ES-I3 (cell line): ENCODE data around the gene LRRC42.

Experiments
- H3K36me3 ChIP-seq: 2 replicates; pipeline ENCODE4 v1.6.1; 2013; ENCODE audit warnings: mild to moderate bottlenecking, low read length, control low read depth, moderate library complexity; ENCODE audit not compliant: insufficient read depth
- H3K4me1 ChIP-seq: 2 replicates; pipeline ENCODE4 v1.6.1; 2013; ENCODE audit warnings: mild to moderate bottlenecking, control low read depth, low read length; ENCODE audit not compliant: insufficient read depth
- H3K9ac ChIP-seq: 2 replicates; pipeline ENCODE4 v1.6.1; 2013; ENCODE audit warnings: low read depth, mild to moderate bottlenecking, low read length, moderate library complexity
- H3K9me3 ChIP-seq: 2 replicates; pipeline ENCODE4 v1.6.1; 2013; ENCODE audit warnings: mild to moderate bottlenecking, low read length, moderate library complexity; ENCODE audit not compliant: control insufficient read depth, insufficient read depth

The LRRC42 gene, protein sequence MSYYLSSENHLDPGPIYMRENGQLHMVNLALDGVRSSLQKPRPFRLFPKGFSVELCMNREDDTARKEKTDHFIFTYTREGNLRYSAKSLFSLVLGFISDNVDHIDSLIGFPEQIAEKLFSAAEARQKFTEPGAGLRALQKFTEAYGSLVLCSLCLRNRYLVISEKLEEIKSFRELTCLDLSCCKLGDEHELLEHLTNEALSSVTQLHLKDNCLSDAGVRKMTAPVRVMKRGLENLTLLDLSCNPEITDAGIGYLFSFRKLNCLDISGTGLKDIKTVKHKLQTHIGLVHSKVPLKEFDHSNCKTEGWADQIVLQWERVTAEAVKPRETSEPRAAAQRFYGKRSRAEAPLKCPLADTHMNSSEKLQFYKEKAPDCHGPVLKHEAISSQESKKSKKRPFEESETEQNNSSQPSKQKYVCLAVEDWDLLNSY

DNA sequence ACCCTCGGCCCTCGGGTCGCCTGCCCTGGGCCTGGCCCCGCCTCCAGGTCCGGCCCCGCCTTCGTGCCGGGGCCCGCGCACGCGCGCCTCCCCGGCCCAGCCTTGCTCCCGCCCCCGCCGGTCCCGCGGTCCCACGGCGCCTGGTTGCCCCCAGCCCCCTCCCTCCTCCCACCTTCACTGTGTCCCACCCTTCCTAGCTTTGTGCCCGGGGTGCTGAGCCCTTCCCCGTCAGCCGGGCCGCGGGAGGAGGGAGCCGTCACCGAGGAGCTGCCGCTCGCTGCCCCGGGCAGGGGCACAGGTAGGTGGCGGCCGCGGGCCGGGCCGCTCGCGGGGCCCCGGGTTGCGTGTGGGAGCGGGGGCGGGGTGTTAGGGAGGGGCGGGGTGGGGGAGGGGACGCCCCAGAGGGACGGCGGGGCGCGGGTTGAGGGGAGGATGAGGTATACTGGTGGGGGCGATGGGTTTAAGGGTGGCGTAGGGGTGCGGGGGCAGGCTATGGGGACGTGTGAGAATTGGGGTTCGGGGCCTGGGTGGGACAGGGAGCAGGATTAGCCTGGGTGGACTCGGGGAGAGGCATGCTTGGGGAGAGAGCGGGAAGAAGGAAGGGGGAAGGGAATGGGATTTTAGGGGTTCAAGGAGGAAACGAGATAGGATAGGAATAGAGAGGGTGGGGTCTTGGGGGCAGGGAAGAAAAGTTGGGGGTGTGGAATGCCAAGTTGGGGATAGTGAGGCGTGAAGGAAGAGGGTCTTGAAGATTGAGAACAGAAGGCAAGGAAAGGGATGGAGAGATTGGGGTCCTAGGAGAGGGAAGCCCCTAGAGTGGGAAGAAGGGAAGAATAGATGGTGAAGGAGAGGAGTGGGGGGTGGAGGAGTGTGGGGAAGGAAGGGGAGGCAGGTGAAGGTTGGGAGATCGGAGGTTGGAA is at the start of gene LRRC42:
Gene LRRC42 (plus strand): TSS at position 99 of the 920 bp plus-strand sequence. CDS start 5,650 bp downstream, outside the sequence.
- peak within 1 kb of the TSS; percentile 91 for H3K9ac ChIP-seq
- peaks cover 21% of the 10 kb centered on the region; the same call in 1 of the 2 replicates for H3K4me1 ChIP-seq
- H3K9me3 ChIP-seq = no peaks in the 10 kb centered on the region
- no peaks in the 10 kb centered on the region; the same call in 1 of the 2 replicates for H3K36me3 ChIP-seq

DNA sequence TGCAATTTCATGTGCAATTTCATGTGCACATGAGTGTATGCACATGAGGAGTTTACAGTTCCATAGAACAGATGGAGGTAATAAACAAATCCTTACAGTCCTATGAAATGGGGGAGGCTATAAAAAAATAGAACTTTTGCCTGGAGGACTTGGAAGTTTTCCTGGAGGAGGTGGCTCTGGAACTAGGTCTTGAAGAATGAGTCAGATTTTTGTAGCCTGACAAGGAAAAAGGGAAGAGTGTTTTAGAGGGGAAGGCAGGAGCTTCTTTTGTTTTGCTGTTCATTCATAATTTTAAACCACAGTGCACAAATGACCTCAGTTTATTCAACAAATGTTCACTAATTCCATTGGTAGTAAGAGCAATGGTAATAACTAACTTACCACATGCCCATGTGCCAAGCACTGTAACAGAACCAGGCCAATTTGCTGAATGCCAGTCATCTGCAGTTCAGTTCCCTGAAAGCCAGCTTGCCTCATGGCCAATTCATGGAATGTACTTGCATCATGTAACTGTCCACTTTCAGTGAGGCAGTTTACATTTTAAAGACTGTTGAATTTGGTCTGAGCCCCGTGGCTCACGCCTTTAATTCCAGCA is 49.4 kb upstream of the LRRC42 start:
- no peak overlapping the region for H3K9ac ChIP-seq
- H3K4me1 ChIP-seq = no peaks in the 10 kb centered on the region
- no peaks in the 10 kb centered on the region for H3K36me3 ChIP-seq
- H3K9me3 ChIP-seq = no peaks in the 10 kb centered on the region

DNA sequence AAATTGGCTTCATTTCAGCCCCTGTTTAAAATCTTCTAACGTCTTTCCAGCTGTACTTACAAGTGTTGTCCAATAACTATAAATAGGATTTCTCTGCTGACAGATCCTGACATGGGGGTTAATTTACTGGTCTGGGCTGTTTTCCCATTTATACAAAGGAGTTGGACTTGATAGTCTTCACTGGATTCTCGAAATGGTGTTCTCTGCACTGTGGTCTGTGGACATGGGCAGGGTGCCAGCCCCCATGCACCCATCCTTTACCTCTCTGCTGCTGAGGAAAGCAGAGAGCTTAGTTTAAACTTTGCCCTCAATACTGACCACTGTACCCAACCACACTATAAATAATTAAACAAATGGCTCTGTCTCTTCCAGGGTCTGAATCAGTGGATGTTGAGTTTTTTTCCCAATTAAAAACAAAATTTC is 46.9 kb upstream of the LRRC42 start:
- Histone ChIP-seq H3K9ac (no peak overlapping the region), H3K36me3 (no peaks in the 10 kb centered on the region), H3K9me3 (no peaks in the 10 kb centered on the region), H3K4me1 (no peaks in the 10 kb centered on the region)

DNA sequence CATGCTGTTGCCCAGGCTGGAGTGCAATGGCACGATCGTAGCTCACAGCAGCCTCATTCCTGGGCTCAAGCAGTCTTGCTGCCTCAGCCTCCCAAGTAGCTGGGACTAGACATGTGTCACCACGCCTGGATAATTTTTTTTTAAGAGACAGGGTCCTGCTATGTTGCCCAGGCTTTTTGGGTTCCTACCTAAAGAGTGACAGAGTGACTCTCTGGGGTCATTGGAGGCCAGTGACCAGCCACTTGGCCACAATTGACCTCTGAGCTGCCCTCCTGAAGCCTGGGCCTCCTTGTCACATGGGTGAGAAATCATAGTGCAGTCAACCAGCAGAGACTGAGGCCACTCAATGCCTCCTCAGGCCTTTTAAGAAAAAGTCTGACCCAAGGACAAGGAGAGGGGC is 46.4 kb upstream of the LRRC42 start:
- H3K9ac ChIP-seq = no peak overlapping the region
- no peaks in the 10 kb centered on the region for H3K9me3 ChIP-seq

DNA sequence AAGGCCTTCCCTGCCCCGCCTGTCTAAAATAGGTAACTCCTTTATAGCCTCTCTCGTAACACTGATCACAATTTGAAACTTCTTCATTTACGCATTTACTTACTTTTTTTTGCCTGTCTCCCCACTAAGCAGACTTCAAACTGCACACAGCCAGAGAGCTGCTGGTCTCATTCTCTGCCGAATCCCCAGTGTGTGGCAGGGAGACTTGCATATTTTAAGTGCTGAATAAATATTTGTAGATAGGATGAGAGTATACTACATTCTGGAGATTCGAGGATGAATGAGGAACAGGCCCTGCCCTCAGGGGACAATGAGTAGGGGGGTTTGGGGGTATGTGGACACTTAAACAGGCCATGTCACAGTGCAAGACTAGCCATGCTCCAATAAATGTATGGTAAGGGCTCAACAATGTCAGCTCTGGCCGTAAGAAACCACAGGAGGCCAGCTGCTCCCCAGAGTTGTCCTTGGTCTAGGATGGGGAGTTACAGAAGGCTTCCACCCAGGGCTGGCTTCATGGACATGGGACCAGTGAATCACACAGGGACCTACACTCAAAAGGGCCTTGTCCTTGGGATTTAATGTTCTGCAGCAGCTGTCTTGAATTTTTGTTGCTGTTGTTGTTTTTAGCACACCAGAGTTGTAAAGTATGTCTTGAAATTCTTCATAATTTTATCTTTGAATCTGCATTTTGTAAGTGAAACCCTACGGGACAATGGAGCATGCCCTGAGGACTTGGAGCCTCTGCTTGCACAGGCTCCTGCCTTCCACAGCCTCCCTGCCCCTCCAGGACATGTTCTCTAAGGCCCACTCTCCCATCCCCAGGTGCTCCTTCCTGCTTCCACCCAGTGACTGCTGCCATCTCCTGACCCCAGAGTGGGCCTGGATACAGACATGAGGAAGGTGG is 43.7 kb upstream of the LRRC42 start:
- no peaks in the 10 kb centered on the region for H3K4me1 ChIP-seq
- no peak overlapping the region for H3K9ac ChIP-seq
- no peaks in the 10 kb centered on the region for H3K9me3 ChIP-seq

More for the DNA sequence above, 46.4 kb upstream of the LRRC42 start:
- no peaks in the 10 kb centered on the region for H3K36me3 ChIP-seq
- no peaks in the 10 kb centered on the region for H3K4me1 ChIP-seq

DNA sequence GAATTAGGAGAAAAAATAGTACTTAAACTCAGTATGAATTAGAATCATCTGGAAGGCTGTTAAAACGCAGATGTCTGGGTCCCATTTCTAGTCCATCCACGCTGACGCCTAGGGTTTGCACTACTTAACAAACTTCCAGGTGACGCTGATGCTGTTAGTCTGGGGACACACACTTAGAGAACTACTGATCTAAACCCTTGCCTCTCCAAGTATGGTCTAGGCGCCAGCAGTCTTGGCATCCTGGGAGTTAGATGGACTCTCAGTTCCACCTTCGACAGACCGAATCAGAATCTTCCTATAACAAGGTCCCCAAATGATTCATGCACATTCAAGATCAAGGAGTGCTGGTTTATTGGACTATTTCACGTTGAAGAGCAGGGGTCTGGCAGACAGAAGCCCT is 40.6 kb upstream of the LRRC42 start:
- Histone ChIP-seq H3K4me1 (peaks cover 4% of the 10 kb centered on the region; the same call in 1 of the 2 replicates), H3K36me3 (no peaks in the 10 kb centered on the region), H3K9me3 (no peaks in the 10 kb centered on the region), H3K9ac (no peak overlapping the region)

More for the DNA sequence above, 43.7 kb upstream of the LRRC42 start:
- H3K36me3 ChIP-seq = no peaks in the 10 kb centered on the region

DNA sequence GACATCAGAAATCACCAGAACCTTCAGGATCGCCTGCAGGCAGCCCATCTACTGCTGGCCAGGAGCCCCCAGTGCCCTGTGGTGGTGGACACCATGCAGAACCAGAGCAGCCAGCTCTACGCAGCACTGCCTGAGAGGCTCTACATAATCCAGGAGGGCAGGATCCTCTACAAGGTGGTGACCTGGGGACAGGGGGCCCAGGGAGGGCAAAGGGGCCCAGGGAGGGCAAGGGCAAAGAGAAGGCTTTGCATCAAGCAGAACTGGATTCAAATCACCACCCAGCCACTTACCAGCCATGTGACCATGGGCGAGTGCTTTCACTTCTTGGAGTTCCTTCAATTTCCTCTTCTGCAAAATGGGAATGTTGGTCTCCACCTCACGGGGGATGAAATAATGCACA is 40.0 kb upstream of the LRRC42 start:
- Histone ChIP-seq H3K36me3 (no peaks in the 10 kb centered on the region), H3K4me1 (peaks cover 4% of the 10 kb centered on the region; the same call in 1 of the 2 replicates), H3K9me3 (no peaks in the 10 kb centered on the region), H3K9ac (no peak overlapping the region)

DNA sequence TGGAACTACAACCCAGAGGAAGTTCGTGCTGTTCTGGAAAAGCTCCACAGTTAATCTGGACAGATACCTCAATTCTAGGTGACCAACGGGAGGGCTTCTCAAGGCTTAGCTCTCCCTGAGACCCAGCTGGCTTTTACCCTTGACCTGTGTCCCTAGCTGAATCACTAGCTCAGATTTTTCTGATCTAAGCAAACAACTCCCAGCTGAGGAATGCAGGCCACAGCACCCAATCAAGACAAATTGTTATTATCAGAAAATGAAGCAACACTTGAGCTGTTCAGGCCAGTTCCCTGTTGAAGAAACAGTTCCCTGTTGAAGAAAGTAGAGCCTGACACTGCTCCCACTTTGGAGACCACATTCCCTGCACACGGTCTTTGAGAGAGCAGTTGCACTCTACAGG is 36.2 kb upstream of the LRRC42 start:
- peaks cover 19% of the 10 kb centered on the region for H3K4me1 ChIP-seq
- H3K36me3 ChIP-seq = no peaks in the 10 kb centered on the region
- no peaks in the 10 kb centered on the region for H3K9me3 ChIP-seq
- H3K9ac ChIP-seq = no peak overlapping the region

DNA sequence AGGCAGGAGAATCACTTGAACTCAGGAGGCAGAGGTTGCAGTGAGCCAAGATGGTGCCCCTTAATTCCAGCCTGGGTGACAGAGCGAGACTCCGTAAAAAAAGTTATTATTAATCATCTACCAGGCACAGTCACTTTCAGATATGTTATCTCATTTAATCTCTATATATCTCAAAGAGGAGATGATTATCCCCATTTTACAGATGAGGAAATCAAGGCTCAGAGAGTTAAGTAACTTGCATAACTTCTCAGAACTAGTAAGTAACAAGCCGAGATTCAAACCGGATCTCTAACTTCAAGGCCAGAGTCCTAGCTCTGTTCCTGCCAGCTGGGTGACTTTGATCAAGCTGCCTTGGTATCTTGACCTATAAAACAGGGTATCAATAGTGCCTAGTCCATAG is 34.7 kb upstream of the LRRC42 start:
- H3K36me3 ChIP-seq = no peaks in the 10 kb centered on the region
- peaks cover 19% of the 10 kb centered on the region for H3K4me1 ChIP-seq
- H3K9ac ChIP-seq = no peak overlapping the region
- H3K9me3 ChIP-seq = no peaks in the 10 kb centered on the region

DNA sequence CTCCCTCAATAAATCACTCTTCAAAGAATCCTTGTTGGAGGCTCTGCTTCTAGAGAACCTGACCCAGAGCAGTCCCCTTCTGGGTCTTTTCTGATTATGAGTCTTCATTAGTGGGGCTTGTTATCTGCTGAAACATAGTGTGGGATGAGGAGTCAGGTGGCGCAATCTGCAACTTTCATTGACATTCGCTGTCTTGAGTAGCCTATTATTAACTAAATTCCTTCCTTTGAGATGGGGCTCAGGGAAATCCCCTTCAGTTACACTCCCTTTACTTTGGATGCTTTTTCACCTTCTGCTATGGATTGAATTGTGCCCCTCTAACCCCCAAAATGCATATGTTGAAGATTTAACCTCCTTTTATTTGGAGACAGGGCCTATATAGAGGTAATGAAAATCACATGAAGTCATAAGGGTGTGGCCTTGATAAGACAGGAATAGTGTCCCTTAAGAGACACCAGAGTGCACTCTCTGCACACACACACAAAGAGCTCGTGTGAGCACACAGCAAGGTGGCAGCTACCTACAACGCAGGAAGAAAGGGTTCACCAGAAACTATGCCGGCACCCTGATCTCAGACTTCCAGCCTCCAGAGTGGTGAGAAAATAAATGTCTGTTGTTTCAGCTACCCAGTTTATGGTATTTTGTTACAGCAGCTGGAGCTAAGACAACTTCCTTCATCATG is 32.7 kb upstream of the LRRC42 start:
- H3K4me1 ChIP-seq = peaks cover 16% of the 10 kb centered on the region
- no peak overlapping the region for H3K9ac ChIP-seq
- H3K36me3 ChIP-seq = 0 out of 2 replicates have a peak, but pooled peaks cover 3% of the 10 kb centered on the region
- no peaks in the 10 kb centered on the region for H3K9me3 ChIP-seq

DNA sequence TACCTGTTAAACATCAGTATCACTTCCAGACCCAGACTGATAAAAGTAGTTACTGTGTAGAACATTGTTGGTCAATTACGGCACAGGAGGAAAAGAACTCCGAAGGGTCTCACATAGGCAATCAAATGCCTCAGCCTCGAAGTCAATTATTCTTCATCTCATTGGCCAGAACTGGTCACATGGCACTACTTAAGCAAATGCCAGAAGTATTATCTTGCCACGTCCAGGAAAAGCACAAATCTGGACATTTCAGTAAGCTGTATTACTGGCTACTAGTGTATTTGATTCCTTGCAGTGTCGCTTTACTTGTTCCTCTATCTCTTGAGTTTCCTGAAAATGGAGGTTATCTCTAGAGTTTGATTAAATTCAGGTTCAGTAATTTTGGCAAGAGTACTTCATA is 27.8 kb upstream of the LRRC42 start:
- H3K9ac ChIP-seq = no peak overlapping the region
- 0 out of 2 replicates have a peak, but pooled peaks cover 4% of the 10 kb centered on the region for H3K36me3 ChIP-seq
- peaks cover 8% of the 10 kb centered on the region for H3K4me1 ChIP-seq
- H3K9me3 ChIP-seq = no peaks in the 10 kb centered on the region

DNA sequence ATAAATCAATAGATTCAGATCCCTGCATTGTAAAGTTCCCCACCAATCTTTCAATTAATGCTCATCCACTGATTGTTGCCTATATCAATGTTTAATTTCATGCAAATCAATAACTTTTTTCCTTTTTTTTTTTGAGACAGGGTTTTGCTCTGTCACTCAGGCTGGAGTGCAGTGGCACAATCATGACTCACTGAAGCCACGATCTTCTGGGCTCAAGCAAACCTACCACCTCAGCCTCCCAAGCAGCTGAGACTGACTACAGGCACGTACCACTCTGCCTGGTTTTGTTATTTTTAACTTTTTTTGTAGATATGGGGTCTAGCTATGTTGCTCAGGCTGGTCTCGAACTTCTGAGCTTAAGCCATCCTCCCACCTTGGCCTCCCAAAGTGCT is 26.5 kb upstream of the LRRC42 start:
- Histone ChIP-seq H3K4me1 (no peaks in the 10 kb centered on the region), H3K9me3 (no peaks in the 10 kb centered on the region), H3K36me3 (0 out of 2 replicates have a peak, but pooled peaks cover 4% of the 10 kb centered on the region), H3K9ac (no peak overlapping the region)

DNA sequence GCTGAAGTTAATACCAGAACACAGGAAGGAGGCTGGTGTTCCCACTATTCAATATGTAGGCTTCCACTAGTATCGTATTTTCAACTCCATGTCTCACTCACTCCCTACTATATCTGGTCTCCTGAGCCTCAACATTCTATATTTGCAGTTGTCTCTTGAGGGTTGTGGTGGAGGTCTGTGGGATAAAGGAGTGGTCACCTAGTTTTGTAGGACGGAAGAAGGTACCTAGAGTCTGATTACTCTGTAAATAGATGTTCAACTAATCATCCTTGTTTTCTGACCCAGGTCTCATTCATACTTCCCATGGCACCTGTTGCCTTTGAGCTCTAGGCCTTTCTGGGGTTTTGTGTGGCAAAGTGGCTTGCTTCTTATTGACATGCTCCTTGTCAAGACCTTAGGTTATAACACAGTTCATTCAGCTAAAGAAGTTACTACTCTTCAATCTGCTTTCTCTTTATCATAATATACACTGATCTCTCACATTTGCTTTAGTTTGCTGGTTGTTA is 18.7 kb upstream of the LRRC42 start:
- no peak overlapping the region for H3K9ac ChIP-seq
- H3K36me3 ChIP-seq = 0 out of 2 replicates have a peak, but pooled peaks cover 3% of the 10 kb centered on the region

More for the DNA sequence above, 18.7 kb upstream of the LRRC42 start:
- H3K4me1 ChIP-seq = no peaks in the 10 kb centered on the region
- H3K9me3 ChIP-seq = peaks cover 2% of the 10 kb centered on the region; the same call in 1 of the 2 replicates
